NCI-H748 (cell line): ENCODE results near the gene PLEKHG5.

Experiments
- DNase-seq: peaks from one replicate; lab custom pipeline; 2025; ENCODE audit not compliant: unreplicated experiment; lab: John Stamatoyannopoulos, UW

The PLEKHG5 gene

GRCh38 chr1:6511056-6511455 is 19.6 kb upstream of the PLEKHG5 start:
- no peak for DNase-seq

- DNase-seq: no peak
Observed at GRCh38 chr1:6510493-6510892, 19.0 kb upstream of the PLEKHG5 start.

DNA sequence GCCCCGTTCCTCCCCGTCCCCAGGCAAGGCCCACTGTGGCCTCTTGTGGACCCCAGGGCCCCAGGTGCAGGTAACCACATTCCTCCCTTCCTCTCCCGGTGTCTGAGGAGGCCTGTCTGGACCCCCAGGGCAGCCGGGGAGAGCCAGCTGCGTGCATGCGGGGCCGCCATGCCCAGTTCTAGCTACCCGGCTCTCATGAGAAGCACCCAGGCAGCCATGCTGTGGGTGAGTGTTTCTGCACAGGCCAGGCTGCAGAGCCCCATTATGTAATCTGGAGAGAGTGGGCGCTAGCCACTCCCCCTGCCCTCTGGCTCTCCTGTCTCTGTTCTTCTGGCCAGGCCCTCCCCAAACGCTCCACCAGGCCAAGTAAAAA is 18.4 kb upstream of the PLEKHG5 start:
- DNase-seq: no peak

DNA sequence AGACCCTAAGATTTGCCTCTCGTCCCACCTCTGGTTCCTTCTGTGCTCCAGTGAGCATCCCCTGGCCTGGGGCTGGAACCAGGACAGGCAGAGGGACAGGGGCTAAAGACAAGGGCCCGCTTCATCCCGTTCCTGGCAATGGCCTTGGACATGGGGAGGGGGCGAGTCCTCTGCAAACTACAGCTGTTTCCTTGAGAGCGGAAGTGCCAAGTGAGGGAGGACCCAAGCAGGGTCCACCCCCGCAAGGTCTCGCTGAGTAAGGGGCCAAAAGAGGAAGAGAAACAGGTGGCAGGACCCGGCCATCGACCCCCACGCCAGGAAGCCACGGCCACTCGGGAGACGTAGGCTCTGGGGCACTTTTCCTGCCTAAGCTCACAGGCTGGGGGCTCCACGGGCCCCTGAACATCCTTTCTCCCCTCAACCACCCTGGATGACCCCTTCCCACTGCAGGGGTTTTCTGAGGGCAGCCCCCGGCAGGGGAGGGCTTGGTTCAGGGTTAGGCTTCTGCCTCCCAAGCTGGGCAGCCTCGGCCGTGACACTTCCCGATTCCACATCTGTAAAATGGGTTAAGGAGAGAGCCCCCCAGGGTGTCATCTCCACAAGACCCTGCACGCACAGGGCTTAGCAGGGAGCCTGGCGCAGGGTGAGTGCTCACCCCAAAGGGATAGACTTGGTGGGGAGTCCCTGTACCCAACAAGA is 17.9 kb upstream of the PLEKHG5 start:
- no peak for DNase-seq

DNA sequence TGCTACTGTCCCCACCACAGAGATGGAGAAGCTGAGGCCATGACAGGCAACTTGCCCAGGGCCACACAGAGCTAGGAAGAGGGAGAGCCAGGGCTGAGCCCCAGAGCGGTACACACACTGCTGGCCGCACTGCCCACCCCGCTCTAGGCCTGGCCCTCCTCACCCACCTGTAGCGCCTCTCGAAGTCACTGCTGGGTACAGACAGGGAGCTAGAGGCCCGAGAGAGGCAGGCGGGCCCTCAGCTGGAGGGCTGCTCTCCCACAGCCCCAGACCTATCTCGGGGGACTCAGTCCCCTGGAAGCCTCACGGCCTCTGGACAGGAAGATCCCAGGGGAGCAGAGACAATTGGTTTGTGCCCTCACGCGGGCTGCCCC is 17.3 kb upstream of the PLEKHG5 start:
- DNase-seq: no peak

DNA sequence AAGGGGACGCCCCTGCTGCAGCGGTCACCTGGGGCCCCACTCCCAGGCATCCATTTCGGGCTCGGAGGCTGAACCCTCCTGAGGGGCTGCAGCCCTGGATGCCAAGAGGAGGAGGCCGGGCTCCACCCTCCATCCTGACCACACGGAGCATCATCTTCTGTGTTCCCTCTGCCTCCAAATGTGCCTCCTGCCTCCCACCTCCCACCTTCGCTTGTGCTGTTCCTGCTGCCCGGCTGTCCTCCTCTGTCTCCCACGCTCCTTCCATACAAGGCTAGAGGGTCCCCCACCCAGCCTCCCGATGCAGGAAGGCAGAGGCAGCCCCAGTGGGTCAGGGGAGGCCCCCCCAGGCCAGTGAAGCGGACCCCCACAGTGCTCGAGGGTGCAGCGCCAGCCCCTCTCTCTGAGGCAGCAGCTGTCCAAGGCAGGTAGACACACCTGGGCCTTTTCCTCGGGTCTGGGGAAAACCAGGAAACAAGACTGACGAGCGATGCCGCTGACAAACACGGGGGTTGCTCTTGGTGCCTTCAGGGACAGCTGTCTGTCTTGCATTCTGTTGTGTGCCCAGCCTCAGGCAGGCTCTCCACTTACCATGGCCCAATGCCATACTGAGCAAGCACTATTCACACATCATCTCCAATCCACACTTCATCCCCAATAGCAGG is 16.8 kb upstream of the PLEKHG5 start:
- no peak for DNase-seq

DNA sequence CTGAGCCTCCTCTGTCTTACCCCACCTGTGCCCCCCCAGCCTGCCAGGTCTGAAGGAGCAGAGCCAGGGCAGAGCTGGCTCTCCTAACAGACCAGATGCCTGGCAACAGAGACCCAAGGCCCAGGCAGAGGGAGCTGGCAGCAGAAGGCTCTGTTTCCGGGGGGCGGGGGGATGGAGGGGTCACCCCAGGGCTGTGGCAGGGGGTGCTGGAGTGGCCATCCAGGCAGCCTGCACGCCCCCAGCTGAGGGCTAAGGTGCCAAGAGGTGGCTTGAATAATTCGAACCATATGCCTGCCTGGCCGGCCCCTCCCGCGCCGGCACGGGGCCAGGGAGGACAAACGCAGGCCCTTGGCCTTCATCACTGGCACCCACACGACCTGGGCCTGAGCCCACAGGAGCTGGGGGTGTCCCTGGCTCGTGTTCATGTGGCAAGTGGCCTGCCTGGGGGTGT is 16.0 kb upstream of the PLEKHG5 start:
- no peak for DNase-seq

DNA sequence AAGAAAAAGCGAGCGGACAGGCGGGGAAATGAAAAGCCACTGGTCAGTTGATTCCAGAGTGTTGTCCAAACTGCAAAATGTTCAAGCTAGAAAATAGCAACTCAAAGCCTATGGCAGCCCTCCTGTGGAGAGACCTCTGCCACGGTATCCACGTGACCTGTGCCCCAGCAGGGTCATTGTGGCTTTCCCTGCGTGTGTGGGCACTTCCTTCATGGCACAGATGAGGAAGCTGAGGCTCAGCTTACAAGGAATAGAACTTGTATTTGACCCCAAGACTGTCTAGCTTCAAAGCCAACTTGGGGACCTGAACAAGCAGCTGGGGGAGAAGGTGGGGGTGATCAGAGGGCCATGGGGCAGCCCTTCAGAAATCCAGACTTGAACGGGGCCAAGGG is 15.6 kb upstream of the PLEKHG5 start:
- no peak for DNase-seq

DNA sequence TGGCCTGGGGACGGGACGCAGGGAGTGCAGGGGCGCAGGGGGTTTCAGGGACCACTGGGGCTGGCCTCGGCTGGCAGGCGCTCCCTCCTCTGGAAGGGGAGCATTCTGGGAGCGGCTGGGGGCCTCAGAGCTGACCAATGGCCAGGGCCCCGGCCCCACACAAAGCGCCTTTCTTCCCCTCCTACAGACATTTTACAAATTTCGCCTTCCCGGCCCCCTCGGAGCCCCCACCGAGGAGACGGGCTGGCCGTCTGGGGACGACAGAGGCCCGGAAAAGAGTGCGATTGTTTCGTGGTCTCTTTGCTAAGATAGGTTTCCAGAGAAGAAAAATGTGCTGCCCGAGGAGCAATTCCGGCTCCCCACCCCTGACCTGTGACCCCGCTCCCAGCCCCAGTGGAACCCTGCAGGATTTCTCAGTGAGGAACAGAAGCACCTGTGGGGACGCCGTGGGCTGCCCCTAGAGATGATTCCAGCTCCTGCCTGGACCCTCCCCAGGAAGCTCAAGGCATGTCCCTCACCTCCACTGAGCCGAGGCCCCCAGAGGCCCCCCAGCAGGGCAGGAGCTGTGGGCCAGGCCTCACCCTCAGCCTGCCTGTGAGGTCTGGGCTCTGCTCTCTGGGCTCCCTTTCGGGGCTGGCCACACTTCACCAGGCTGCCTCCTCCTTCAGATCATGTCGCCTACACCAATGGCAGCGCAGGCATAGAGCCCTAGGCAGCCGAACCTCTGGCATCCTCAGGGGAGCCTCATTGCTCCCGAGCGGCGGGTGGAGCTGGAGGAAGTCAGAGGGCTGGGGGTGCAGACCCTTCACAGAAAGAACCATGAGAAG is 15.0 kb upstream of the PLEKHG5 start:
- DNase-seq: no peak

DNA sequence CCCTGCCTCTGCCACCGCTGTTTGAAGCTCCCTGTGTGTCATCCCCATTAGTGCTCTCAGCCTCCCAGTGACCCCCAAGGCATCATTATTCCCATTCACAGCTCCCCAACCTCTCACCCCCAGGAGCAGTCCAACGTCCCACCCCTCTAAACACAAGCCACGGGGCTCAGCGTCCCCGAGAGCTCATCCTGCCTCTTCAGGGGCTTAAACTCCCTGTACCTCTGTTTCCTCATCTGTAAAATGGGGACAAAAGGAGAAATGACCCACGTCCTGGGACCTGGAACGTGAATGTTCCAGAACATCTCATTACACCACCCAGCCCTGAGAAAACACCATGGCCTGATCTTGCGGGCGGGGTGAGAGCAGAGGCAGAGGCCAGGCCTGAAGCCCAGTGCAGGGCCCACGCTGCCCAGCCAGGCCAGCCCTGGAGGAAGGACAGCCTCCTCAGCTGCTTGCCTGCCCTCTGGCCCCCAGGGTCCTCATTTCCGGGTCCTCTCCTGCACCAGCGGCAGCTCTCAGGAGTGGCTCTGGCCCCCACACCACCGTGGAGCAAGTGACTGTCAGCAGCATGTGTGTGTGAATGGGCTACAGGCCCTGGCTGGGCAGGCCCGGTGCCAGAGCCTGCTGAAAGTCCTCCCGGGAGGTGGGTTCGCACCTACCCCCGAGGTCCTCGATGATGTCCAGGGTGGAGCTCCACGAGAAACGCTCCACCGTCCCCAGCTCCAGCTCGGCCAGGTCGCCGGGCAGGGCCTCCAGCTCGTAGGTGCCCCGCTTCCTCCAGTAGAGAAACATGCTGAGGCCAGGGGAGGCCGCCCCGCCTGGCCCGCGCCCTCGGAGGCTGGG is 14.1 kb upstream of the PLEKHG5 start:
- DNase-seq: no peak

GRCh38 chr1:6504887-6505286 is 13.4 kb upstream of the PLEKHG5 start:
- DNase-seq: no peak

DNA sequence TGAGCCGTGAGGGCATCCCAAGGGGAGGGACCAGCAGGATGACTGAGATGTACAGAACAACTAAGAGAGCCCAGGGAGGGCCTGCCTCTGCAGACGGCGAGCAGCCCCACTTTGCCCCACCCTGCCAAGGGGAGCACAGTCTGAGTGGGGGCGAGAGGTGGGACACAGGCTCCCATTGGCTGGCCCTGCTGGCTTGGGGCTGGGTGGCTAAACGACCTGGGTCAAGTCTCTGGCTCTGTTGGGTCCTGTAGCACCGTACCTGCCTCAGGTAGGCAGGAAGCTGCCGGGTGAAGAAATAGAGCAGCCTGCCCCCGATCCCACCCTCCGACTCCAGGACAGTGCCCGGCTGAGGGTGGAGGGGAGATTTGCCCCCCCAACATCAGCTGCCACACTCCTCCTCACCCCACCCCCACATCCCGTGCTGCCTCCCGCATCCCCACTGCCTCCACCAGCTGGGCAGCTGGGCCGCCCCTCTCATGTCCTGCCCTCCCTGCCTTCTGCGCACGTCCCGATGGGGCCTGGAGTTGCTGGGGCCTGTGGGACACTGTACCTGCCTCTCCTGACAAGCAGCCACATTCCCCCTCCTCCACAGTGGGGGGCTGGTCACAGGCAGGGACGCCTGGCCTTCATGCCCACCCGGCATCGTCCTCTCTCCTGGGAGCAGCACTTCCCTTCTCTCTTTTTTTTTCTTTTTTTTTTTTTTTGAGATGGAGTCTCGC is 12.6 kb upstream of the PLEKHG5 start:
- DNase-seq: no peak

DNA sequence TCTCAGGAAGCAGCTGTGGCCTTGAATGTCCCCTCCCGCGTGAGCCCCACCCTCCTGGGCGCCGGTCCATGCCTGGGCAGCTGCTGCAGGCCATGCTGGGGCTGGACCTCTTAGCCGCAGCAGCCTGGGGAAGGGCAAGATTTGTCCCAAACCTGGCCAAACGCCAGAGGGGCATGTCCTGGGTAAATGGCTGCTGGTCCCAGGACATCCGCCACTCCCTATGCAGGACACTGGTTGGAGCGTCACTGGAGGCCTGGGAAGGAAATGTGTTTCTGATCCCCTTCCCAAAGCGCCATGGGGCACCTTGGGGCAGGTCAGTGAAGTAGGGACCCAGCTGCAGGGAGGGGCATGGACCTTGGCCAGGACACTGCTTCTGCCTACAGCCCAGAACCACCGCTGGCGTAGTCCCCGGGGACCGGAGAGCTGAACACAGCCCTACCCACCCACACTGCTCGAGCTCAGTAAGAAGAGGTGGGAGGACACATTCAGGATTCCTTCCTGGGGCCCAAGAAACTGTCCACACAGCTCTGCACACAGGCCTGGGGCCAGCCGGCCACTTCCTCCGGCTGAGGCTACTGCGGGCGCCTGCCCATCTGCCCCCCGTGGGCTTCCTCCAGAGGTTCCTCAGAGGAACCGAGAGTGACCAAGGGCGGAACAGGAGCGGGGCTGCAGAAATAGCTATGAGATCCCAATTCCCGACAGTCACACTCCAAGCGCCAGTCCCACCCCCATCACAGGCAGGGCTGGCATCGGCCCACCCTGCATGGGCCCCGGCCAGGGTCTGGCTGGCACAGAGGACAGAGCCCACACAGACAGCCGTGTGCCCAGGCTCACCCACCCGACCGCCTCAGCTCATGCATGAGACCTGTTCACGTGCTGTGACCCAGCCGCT is 10.8 kb upstream of the PLEKHG5 start:
- DNase-seq: no peak

- no peak for DNase-seq
Observed at GRCh38 chr1:6501279-6501813, 9.9 kb upstream of the PLEKHG5 start.

GRCh38 chr1:6500544-6501278 is 9.2 kb upstream of the PLEKHG5 start:
- DNase-seq: no peak

- DNase-seq: no peak
Observed at GRCh38 chr1:6499296-6499695, 7.8 kb upstream of the PLEKHG5 start.

DNA sequence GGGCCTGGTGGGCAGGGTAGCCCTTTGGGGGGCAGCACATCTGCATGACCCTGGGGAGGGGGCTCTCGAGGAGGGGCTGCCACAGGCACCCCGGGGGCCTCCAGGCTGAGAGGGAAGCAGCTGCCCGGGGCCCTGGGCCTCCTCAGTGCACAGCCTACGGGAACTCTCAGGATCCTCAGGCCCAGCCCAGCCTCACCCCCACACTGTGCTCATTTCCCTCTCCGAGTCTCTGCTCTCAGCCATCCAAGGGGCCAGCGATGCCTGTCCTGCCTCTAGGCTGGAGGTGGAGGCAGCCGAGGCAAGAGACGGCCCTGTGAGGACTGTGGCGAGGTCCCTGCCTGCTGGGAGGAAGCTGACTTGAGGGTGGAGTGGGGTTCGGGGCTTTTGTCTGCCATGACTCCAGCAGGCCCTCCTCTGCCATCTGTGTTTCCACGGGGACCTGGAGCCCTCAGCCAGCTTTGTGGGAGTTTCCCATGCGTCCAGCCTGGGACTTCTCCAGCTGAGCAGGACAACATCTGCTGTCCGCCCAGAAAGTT is 7.2 kb upstream of the PLEKHG5 start:
- DNase-seq: no peak

- DNase-seq: no peak
Observed at GRCh38 chr1:6497867-6498575, 6.6 kb upstream of the PLEKHG5 start.
